Esophagus squamous epithelium (tissue), 5 donors: ENCODE measurements around the gene ITIH4. TPM values are rescaled to one million over a fixed set of nuclear protein-coding genes. Genes with fewer than 3 reads are reported as not detected.

Experiments
- DNase-seq: peaks from one replicate; lab custom pipeline; 2025; lab: John Stamatoyannopoulos, UW
- H3K27ac ChIP-seq, 4 donors: fragments of 200-600 bp; sonication (generic); one replicate each; pipeline ENCODE4 v1.5.1; 2016 to 2019; ENCODE audit warnings: mild to moderate bottlenecking in 1 of 4
- H3K27me3 ChIP-seq, 4 donors: fragments of 200-600 bp; sonication (generic); 1 replicate in 3 of 4; 2 replicates in 1 of 4; pipeline versions ENCODE4 v1.5.1 to v1.6.0; 2017 to 2021; ENCODE audit warnings: antibody characterized with exemption in 1 of 4
- H3K36me3 ChIP-seq, 3 donors: fragments of 200-600 bp; sonication (generic); one replicate each; pipeline ENCODE4 v1.5.1; 2016 to 2019
- H3K4me1 ChIP-seq, 3 donors: fragments of 200-600 bp; sonication (generic); one replicate each; pipeline ENCODE4 v1.5.1; 2017 to 2019
- H3K4me3 ChIP-seq, 4 donors: fragments of 200-600 bp; sonication (generic); 1 replicate in 3 of 4; 2 replicates in 1 of 4; pipeline ENCODE4 v1.5.1; 2016 to 2019; ENCODE audit warnings: mild to moderate bottlenecking in 2 of 4, moderate library complexity in 1 of 4
- H3K9me3 ChIP-seq, 3 donors: fragments of 200-600 bp; sonication (generic); one replicate each; pipeline ENCODE4 v1.5.1; 2016 to 2019
- CTCF ChIP-seq, 6 experiments: fragments of 450-650 bp in 4 of 6; fragments of 200-600 bp in 2 of 6; sonication (generic) in 2 of 6; IDR thresholded peaks; one replicate each; pipeline ENCODE4 v1.5.1; 2016 to 2019; ENCODE audit warnings: antibody characterized with exemption in 6 of 6, mild to moderate bottlenecking in 4 of 6, moderate library complexity in 4 of 6
- POLR2A ChIP-seq, 4 donors: fragments of 450-650 bp; IDR thresholded peaks; one replicate each; pipeline ENCODE4 v1.6.1; 2017; ENCODE audit warnings: antibody characterized with exemption in 4 of 4, mild to moderate bottlenecking in 4 of 4, moderate library complexity in 3 of 4
- WGBS, 2 donors: methylation state at CpG; one replicate each; pipeline ENCODE4 v1.1.5; 2018; 5-methylcytosine and 5-hydroxymethylcytosine counted together
- intact Hi-C: fragments of 100-400 bp; cut with DNase I; formaldehyde crosslinking; loops from one replicate; pipeline ENCODE4 v1.15.0; 2022
- total RNA-seq, 4 donors: library from RNA; depleted of rRNA; stranded (reverse); fragments of >200 nt; gene quantifications; one replicate each; pipeline ENCODE4 v1.1.0, GENCODE V29; 2016
- donor health status: DM: yes; HTN: yes; CAD: no.

Gene ITIH4
- total RNA-seq, 4 donors from 2014 or later, result 0.22 to 2.3 (median 1.5) TPM

- WGBS, 2 donors, result 100% methylated on average over 1 of the region's 2 CpGs
- peak overlapping the region; percentile 46 to 92 (median 78) for H3K27ac ChIP-seq
- no peak for TF ChIP-seq CTCF (IDR thresholded peaks at IDR 0.05)
- no peak for TF ChIP-seq POLR2A (IDR thresholded peaks at IDR 0.05)
- intact Hi-C loops, result no loop called here
- peaks cover 0 to 64% (median 37%) of the 10 kb centered on the region in 3 donors for H3K4me1 ChIP-seq
- no peaks in the 10 kb centered on the region for H3K27me3 ChIP-seq
- H3K4me3 ChIP-seq, result no peak overlapping the region
- no peak for DNase-seq
- H3K9me3 ChIP-seq, result no peaks in the 10 kb centered on the region
- peaks cover 0 to 56% (median 0%) of the 10 kb centered on the region in 3 donors for H3K36me3 ChIP-seq
Measured at GRCh38 chr3:52843881-52844280, 13.4 kb upstream of the ITIH4 start.

GRCh38 chr3:52843108-52843865 is 12.8 kb upstream of the ITIH4 start:
- H3K9me3 ChIP-seq, result no peaks in the 10 kb centered on the region
- no peak for DNase-seq
- H3K27me3 ChIP-seq, result no peaks in the 10 kb centered on the region
- WGBS, 2 donors, result 75 to 78% methylated on average over 5 to 13 of the region's 20 CpGs
- H3K4me1 ChIP-seq, result peaks cover 0 to 58% (median 34%) of the 10 kb centered on the region in 3 donors
- peak overlapping the region; percentile 46 to 92 (median 78) for H3K27ac ChIP-seq
- intact Hi-C loops, result no loop called here
- TF ChIP-seq POLR2A (IDR thresholded peaks at IDR 0.05) (no peak), CTCF (IDR thresholded peaks at IDR 0.05) (no peak)
- peaks cover 0 to 54% (median 0%) of the 10 kb centered on the region in 3 donors for H3K36me3 ChIP-seq
- H3K4me3 ChIP-seq, result no peak overlapping the region

DNA sequence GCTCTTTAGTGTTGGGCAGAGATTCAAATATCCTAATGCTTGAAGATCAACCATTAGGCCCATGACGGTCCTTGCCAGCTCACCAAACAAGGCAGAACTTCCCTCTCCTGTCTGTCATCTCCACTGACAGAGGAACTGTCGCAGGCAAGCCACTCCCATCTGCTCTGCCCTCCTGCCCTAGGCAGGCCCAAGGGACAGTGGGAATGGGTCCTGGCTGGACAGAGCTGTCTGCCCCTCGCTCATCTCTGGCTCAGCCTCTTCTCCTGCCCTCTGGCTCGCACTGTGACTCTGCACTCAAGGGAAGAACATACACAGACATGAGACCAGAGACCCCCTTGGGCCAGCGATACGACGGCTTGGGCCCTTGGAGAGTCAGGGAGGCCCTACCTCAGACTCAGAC is 12.0 kb upstream of the ITIH4 start:
- Histone ChIP-seq H3K4me3 (no peak overlapping the region), H3K36me3 (peaks cover 0 to 49% (median 0%) of the 10 kb centered on the region in 3 donors), H3K27me3 (no peaks in the 10 kb centered on the region), H3K4me1 (peaks cover 0 to 55% (median 33%) of the 10 kb centered on the region in 3 donors), H3K27ac (peak overlapping the region in 3 of 4 donors; percentile 16 to 92 (median 79)), H3K9me3 (no peaks in the 10 kb centered on the region)
- WGBS, 2 donors, result 78 to 88% methylated on average over 4 to 5 of the region's 7 CpGs
- no peak for TF ChIP-seq CTCF (IDR thresholded peaks at IDR 0.05)
- TF ChIP-seq POLR2A (IDR thresholded peaks at IDR 0.05), result no peak
- DNase-seq, result no peak
- intact Hi-C loops, result no loop called here

DNA sequence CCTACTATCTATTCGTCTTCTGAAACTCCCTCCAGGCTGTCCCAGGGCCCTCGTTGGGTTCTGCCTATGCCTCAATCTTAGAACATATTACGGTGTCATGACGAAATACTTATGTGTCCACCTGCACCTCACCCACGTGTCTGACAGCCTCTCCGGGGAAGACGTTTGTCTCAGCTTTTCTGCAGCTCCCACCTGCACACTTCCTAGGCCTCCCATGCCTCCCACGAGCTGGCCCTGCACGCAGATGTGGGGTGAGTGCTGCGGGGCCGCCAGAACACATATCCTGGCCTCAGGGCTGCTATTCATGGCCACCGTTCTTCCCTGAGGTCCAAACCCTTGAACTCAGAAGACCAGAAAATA is 11.5 kb upstream of the ITIH4 start:
- no peak for TF ChIP-seq POLR2A (IDR thresholded peaks at IDR 0.05)
- TF ChIP-seq CTCF (IDR thresholded peaks at IDR 0.05), result no peak
- intact Hi-C loops, result no loop called here
- Histone ChIP-seq H3K27ac (peak overlapping the region in 3 of 4 donors; percentile 16 to 79 (median 29)), H3K9me3 (no peaks in the 10 kb centered on the region), H3K4me3 (no peak overlapping the region), H3K4me1 (peaks cover 0 to 60% (median 33%) of the 10 kb centered on the region in 3 donors), H3K27me3 (no peaks in the 10 kb centered on the region), H3K36me3 (peaks cover 0 to 49% (median 0%) of the 10 kb centered on the region in 3 donors)
- no peak for DNase-seq
- 67 to 80% methylated on average over 9 to 11 of the region's 12 CpGs for WGBS, 2 donors

- Histone ChIP-seq H3K4me3 (no peak overlapping the region), H3K36me3 (peaks cover 0 to 48% (median 0%) of the 10 kb centered on the region in 3 donors), H3K9me3 (no peaks in the 10 kb centered on the region), H3K4me1 (peaks cover 0 to 59% (median 29%) of the 10 kb centered on the region in 3 donors), H3K27me3 (no peaks in the 10 kb centered on the region), H3K27ac (peak overlapping the region in 2 of 4 donors; percentile 29 to 79)
- no peak for DNase-seq
- TF ChIP-seq POLR2A (IDR thresholded peaks at IDR 0.05), result no peak
- TF ChIP-seq CTCF (IDR thresholded peaks at IDR 0.05), result no peak
- intact Hi-C loops, result no loop called here
- 89 to 96% methylated on average over 7 to 12 of the region's 12 CpGs for WGBS, 2 donors
Measured at GRCh38 chr3:52841211-52841980, 10.9 kb upstream of the ITIH4 start.
